ENCODE results near the gene RMP24.
"Not testable (repeated sequence)": the region's sequence is repeated elsewhere in the genome, so short reads cannot be mapped to it uniquely, and the experiment has no call there.

The RMP24 gene

DNA sequence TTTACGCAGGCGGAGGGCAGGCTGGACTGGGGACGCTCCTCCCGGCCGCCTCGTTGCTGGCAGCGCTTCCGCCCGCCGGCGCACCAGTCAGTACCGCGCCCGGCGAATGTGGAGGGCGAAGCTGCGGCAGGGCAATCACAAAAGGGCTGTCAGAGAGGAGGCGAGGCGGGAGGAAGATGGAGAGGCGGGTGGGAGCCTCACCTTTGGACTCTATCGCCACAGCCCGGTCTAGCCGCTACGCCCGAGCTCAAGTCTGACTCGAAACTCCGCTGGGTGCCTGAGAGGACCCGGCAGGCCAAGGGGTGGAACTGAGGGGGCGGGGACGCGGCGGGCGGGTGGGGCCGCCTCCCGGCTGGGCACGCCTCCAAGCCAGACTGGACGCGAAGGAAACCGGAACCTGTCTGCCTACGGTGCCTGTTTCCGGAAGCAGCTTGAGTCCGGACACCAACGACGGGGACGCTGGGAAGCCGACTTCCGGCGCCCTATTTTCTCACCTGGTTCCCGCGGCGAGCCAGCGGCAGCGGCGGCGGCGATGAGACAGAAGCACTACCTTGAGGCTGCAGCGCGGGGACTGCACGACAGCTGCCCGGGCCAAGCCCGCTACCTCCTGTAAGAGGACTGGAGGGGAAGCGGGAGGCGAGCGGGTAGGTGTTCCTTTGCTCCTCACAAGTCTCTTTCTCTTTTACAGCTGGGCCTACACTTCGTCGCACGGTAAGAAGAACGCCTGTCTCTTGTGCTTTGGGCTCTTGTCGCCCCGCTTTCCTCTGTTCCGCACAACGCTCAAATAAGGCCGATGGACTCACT, at the start of gene RMP24:
RMP24 (plus strand) TSS at position 483 of the 804 bp plus-strand sequence.
- peak; percentile 91 for DNase-seq (ENCODE audit: low read depth)

DNA sequence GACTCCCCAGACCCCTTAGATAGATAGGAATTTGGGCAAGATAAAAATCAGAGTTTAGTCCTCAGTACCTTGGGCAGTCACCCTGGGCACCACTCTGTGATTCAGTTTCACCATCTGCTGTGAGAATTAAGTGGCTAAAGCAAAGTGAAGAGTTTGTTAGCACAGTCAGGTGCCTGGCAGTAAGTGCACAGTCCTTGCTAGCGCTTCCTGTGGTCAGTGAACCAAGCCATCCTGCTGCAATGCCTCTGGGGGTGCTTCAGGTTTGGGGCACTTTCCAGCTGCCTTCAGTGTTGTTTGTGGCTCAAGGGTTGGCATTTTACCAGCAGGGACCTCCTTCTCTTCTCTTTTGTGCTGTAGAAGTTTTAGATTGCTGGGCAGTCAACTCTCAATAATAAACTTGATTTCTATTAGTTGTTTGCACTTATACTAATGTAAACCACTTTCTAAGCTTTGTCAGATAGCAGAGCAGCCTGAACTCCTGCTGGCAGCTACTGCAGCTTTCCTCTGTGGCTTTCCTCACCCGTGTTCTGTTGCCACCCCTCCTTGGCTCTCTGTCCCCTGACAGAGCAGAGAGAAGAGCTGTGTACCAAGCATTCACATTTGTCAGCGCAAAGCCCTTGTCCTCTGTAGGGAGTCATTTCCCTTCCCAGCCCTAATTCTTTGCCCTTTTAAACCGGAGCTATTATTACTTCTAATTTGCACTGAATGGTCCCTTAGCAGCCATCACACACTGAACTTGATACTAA, 48.4 kb upstream of the RMP24 start:
- no peak for DNase-seq (ENCODE audit: low read depth)

DNA sequence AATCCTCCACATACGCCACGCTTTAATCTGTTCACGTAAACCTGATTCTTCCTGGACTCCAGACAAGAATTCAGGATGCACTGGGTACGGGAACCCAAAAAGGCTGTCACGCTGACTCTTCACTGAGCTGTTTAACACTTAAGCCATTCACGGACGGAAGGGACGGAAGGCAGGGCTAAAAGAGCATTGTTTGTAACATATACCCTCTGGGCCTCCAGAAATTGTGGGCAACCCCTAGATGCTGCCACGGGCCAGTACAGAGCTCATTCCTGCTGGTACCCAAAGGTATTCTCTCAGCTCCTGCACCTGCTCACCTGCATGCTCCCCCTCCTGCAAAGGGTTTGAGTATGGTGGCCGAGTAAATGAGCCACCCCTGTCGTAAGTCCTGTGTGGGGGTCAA, 45.6 kb upstream of the RMP24 start:
- DNase-seq (ENCODE audit: low read depth), result no peak

DNA sequence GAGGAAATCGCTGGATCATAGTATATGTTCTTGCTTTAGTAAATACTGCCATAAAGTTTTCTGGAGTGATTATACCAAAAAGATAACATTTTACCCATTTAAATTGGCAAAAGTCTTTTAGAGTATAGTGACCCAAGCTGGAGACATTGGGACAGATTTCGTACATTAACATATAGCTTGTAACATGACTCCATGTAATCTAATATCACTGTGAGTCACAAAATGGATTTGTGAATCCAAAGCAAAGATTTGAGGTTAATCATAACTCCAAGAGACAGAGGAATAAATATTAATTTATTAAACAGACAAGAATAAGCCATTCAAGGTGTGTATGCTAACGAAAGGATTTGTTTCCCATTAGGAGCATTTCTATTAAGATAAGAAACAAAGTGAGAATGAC, 45.0 kb upstream of the RMP24 start:
- DNase-seq (ENCODE audit: low read depth), result no peak

DNA sequence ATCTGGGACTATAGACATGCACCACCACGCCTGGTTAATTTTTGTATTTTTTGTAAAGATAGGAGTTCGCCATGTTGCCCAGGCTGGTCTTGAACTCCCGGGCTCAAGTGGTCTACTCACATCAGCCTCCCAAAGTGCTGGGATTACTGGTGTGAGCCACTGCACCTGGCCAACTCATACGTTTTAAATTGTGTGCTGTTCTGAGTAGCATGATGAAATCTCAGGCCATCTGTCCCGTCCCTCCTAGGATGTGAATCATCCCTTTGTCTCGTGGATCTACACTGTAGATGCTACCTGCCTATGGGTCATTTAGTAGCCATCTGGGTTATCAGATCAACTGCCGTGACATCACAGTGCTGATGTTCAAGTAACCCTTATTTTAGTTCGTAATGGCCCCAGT, 38.5 kb upstream of the RMP24 start:
- DNase-seq (ENCODE audit: low read depth), result no peak

DNA sequence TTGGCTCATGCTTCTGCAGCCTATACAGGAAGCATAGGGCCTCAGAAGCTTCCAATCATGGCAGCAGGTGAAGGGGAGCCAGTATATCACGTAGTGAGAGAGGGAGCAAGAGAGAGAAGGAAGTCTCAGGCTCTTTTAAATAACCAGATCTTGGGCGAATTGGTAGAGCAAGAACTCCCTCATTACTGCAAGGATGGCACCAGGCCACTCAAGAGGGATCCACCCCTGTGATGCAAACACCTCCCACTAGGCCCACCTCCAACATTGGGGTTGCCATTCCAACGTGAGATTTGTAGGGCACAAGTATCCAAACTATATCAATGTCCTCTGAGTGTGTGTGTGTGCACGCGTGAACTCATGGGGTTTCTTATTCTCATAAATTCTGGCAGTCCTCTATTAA, 37.6 kb upstream of the RMP24 start:
- DNase-seq (ENCODE audit: low read depth), result no peak

DNA sequence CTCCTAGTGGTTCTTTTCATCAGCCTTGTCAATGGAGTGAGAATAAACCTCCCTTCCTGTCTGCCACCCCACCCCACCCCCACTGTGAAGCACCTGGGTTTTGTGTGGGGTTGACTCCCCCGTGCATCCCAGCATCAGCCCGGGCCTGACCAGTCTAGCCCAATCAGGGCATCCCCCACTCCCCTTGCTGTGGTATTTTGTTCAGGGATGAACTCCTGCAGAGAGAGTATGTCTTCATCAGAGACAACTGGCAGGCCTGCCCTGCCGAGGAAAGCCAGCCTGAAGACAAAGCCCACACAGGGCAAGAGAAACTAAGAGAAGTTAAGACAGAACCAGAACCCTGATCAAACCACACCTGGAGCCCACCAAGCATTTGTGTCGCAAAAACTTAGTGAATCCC, 36.7 kb upstream of the RMP24 start:
- DNase-seq (ENCODE audit: low read depth), result no peak

DNA sequence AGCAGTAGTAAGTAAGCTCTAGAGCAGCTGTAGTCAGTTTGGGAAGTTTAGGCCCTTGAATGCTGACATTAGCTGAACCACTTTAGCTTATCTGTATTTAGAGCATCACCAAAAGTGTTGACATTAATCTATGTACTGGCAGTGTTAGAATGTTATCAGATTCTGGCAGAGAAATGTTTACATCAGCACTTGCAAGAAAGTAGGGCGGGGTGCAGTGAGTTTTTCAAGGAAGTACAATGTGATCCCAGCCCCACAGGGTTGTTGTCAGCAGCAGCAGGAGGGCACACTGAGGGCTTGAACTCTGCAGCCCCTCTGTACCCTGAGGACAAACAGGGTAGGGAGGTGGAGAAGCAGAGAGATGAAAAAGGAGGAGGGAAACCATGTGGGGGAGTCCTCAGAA, 35.5 kb upstream of the RMP24 start:
- no peak for DNase-seq (ENCODE audit: low read depth)

DNA sequence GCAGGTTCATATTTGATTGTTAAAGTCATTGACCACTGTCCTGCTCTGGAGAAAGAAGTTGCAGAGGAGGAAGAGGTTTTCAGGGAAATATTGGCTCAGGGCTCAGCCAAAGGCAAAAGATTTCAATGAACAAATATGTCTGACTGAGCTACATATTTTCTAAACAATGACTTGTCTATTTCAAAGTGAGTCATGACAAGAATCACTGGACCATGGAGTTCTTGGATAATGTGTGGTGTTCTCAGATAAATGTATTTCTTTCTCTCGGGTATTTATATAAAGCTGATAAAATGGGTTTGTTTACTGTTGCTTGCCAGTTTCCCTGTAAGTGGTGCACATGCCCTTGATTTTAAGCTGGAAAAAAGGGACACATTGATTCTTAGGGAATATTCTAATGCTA, 34.3 kb upstream of the RMP24 start:
- DNase-seq (ENCODE audit: low read depth), result no peak

DNA sequence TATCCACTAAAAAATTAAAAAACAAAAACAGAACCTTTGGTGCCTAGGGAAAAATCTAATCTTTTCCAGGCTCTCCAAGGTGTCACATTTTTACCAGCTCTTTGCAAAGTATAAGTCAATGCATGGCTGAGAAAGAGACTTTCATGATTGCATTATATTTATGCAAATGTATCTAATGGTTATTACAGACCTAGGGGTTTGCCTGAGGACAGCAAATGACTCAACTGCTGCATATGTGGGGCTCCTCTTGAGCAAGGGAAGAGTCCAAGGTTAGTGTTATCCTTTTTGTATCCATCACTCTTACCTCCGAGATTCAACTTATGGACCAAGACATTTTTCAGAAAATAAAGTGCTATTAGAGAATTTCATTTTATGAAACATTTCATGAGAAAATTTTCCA, 33.9 kb upstream of the RMP24 start:
- DNase-seq (ENCODE audit: low read depth), result no peak

DNA sequence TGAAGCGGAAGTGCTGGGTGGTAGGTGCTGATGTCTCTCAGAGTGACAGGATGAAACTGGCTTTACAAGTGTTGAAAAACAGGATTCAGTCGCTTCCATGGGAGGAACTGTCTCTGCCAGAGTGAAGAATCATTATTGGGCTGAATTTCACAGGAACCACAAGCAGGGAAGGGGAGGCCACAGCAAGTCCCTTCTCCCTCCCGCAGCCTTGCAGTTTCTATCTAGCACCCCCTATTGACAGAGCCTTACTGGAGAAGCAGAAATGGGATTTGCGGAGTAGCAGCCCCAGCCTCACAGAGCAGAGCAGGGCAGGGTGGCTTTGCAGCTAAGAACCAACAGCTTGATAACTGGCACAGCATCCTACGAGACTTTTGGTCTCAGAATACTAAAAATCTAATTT, 33.3 kb upstream of the RMP24 start:
- DNase-seq (ENCODE audit: low read depth), result no peak

DNA sequence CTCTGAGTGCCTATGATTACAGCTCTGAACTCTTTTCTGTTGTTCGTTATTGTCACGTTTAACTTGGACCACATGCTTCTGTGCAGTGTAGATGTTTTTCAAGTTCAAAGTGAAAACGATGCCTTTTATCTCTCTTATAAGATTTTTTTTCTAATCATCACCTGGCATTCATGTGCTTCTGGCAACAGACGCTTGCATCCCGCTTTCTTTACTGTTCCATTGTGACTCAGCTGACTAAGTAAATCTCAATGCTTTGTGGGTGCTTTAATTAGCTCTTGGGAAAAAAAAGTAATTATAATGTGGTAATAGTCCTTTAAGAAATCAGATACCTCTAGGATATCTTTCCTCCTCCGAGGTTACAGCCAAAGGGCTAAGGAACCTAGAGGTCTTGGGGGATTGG, 31.2 kb upstream of the RMP24 start:
- no peak for DNase-seq (ENCODE audit: low read depth)

DNA sequence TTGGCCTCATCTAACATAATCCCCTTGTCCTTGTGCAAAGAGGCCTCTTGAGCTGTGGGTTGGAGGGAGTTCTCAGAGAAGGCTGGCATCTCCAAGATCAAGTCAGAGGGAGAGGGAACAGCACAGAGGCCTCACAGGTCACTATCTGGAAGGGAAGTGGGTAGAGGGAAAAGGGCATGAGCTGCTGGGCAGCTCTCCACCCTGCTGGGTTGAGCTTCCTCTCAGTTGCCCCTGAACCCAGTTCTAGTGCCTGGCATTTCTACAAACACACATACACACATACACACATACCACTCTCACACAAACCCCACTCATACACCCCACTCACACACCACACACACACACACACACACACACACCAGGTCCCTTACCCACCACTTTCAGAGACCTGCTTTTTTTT, 30.3 kb upstream of the RMP24 start:
- no peak for DNase-seq (ENCODE audit: low read depth)

DNA sequence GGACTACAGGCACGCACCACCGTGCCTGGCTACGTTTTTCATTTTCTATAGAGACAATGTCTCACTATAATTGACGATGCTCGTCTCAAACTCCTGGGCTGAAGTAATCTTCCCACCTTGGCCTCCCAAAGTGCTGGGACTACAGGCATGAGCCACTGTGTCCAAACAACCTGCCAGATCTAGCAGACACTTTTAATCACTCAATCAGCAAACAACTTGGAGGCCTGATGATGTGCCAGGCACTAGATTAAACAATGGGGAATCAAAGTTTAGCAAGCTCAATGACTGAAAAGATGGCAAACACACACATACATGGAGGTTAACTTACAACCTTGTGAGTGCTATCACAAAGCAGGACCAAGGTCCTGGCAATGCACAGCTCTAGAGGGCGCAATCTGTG, 29.8 kb upstream of the RMP24 start:
- no peak for DNase-seq (ENCODE audit: low read depth)

DNA sequence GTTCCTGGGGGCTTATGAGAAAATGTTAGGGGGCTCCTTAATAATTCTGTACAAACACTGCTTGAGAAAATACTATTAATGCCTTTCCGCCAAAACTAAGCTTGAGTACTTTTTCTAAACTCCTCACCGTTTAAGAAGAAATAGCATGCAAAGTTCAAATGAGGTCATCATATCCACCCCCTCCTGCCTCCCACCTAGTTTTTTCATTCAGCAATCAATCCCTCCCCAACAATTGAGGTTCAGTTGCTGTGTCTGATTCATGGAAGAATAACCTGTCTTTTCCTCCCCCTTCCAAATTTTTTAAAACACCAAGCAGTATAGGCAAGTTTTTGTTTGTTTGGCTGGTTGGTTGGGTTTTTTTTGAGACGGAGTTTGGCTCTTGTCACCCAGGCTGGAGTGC, 24.4 kb upstream of the RMP24 start:
- DNase-seq (ENCODE audit: low read depth), result no peak

DNA sequence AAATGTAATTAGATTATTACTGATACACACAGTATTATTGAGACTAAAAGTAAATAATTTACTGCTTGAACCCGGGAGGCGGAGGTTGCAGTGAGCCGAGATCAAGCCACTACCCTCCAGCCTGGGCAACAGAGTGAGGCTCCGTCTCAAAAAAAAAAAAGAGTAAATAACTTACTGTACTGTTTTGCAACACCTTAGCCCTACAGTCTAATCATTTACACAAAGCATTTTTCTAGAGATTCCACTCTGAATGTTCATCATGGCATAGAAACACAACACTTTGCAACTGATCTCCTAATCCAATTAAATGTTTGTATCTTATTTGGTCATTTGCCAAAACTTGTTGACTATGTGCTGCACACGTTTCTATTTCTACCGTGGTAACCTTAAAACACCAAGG, 23.4 kb upstream of the RMP24 start:
- DNase-seq (ENCODE audit: low read depth), result no peak

DNA sequence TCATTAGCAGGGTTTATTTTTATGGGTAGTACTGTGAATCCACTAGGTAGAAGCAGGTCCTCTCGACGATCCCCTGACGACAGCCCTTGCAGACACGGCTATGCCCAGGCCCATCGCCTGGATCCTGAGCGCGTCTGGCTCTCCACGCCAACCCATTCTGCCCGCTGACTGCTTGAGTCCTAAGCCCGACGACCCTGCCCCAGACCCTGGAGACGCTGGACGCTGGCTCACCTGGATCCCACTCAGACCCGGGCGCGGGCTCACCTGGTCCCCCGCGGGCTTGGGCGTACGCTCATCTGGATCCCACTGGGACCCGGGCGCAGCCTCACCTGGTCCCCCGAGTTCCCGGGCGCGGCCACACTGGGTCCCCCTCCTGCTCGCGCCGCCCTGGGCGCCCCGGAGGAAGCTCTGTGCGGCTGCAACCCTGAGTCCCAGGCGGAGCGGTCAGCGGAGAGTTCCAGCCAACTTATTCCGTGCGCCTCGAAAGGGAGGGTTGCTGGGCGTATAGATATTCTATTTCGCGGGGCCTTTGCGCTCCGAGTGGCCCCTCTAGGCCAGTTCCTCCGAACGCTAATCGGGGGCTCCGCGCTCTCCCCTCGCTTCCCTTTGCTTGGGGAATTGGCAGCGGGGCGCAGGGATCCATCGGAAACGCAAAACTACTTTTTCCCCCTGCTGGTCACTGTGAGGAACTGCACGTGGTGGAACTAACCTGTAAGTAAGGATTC, 22.4 kb upstream of the RMP24 start:
- DNase-seq (ENCODE audit: low read depth), result peak; percentile 23

DNA sequence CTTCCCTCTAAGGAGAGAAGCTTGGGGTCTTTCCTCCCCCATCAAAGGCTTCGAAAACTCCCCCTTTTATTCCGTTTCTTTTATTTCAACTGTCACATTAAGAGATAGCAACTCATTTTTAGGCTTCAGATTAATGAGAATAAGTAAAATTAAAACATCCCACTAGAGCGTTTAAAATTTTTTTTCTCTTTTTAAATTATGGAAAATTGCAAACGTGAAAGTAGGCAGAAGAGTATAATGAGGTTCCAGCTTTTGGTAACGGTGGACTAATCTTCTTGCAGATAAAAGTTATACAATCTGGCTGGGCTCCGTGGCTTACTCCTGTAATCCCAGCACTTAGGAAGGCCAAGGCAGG, 21.9 kb upstream of the RMP24 start:
- no peak for DNase-seq (ENCODE audit: low read depth)

DNA sequence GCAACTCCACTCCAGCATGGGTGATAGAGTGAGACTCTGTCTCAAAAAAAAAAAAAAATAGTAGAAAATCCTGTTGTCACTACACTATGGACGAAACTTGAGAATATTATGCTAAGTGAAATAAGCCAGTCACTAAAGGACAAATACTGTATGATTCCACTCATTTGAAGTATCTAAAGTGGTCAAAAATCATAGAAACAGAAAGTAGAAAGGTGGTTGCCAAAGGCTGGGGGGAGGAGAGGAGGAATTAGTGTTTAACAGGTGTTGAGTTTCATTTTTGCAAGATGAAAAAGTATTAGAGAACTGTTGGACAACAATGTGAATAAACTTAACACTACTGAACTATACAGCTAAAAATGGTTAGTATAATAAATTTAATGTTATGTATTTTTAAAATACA, 18.8 kb upstream of the RMP24 start:
- no peak for DNase-seq (ENCODE audit: low read depth)

DNA sequence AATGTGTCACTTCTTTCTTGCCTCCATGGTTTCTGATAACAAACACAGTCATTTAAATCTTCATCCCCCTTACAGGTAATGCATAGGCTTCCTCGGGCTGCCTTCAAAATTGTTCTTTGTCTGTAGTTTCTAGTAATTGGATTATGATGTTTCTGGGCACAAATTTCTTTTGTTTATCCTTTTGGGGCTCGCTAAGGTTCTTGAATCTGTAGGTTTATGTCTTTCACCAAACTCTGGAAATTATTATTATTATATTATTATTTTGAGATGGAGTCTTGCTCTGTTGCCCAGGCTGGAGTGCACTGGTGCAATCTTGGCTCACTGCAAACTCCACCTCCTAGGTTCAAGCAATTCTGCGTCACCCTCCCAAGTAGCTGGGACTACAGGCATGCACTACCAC, 16.3 kb upstream of the RMP24 start:
- DNase-seq (ENCODE audit: low read depth), result no peak

DNA sequence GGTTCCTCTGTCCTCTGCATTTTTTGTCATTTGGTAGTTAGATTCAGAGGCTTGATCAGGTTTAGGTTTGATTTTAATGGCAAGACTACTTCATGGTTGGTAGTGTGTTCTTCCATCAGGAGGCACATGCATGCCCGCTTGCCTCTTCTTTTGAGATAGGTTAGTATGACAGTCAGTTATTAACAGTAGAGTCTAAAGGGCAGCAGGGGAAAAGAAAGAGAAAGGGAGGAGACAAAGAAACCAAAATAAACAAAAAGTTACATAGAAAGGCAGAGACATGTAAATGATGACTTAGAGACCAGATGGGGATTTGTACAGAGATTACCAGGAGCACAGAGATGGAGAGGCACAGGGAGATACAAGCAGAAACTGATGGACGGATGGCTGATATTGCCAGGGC, 10.2 kb upstream of the RMP24 start:
- no peak for DNase-seq (ENCODE audit: low read depth)

DNA sequence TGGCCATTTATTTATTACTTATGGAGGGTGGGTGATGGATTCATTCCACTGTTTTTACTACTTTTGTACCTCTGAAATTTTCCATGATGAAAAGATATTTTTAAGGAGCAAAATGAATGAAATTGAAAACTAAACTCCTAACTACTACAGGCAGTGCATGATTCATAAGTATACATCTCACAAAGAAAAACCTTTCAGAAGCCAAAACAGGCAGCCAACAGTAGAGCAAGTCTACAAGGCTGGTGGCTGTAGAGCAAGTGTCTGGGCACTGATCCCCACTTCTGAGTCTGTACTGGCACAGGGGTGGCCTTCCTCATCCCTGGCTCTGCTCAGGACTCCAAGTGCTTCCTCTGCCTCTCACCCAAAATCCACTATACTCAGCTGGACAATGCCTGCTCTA, 8.2 kb upstream of the RMP24 start:
- no peak for DNase-seq (ENCODE audit: low read depth)

DNA sequence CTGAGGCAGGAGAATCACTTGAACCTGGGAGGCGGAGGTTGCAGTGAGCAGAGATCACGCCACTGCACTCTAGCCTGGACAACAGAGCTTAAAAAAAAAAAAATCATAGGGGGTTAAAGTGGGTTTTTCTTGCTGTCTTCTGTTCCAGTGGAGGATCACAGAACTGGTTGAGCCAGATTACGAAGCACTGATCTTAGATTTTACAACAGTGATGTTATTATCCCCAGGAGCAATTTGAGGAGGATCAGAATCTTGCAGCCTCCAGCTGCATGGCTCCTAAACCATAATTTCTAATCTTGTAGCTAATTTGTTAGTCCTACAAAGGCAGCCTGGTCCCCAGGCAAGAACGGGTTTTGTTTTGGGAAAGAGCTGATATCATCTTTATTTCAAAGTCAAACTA, 4.6 kb upstream of the RMP24 start:
- not testable (repeated sequence) for DNase-seq (ENCODE audit: low read depth)
